ENCODE measurements around the gene ANP32A. TPM values are rescaled to one million over a fixed set of nuclear protein-coding genes. Genes with fewer than 3 reads are reported as not detected.

The ANP32A gene
- total RNA-seq, 1 donor from 2014 or later = 65.2 TPM

DNA sequence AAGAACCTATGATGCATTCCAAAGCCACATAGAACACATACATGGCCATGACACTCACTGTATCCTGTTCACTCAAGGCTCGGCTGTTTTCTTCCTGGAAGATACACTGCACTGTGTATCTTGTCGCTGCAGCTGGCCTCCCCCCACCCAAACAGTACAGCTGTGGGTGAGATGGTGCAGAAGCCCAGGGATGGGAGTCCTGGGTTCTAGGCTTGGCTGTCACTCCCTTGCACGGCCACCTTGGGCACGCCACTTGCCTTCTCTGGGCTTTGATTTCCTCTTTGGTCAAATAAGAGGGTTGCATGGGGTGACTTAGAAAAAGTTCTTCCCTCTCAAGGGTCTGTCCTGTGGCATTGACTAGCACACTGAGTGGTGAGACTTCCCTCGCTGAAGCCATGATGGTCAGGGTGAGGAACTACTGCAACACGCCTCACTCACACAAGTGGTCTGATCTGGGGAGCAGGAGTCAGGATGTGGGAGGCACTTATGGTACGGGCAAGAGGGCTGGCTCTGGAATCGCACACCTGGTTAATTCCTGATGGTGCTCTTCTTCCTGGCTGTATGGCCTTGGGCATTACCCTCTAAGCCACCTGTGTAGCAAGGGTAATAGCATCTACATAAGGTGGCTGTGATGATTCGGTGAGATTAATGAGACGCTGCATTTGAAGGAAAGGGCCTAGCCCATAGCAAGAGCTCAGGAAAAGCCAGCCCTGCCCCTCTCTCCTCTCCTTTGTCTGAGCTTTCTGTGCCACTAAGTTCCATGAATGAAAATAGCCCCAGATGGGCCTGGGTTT lies 44.0 kb downstream of the ANP32A start:
- H3K36me3 ChIP-seq (ENCODE audit: control insufficient read depth in 3 of 3, insufficient read depth in 3 of 3, low read length in 3 of 3) = peaks cover 18 to 27% (median 22%) of the 10 kb centered on the region in 3 donors
- H3K27me3 ChIP-seq (ENCODE audit: control insufficient read depth in 3 of 3, insufficient read depth in 3 of 3, low read length in 3 of 3) = no peaks in the 10 kb centered on the region
- H3K9ac ChIP-seq (ENCODE audit: low read depth in 1 of 3, low read length in 3 of 3) = no peak overlapping the region
- peak overlapping the region; percentile 80 for H3K27ac ChIP-seq (ENCODE audit: low read depth, low read length)
- H3K9me3 ChIP-seq (ENCODE audit: control insufficient read depth in 3 of 3, low read length in 3 of 3) = no peaks in the 10 kb centered on the region
- no peak overlapping the region for H3K4me3 ChIP-seq (ENCODE audit: low read length in 3 of 3)
- peaks cover 13 to 17% (median 15%) of the 10 kb centered on the region in 3 donors for H3K4me1 ChIP-seq (ENCODE audit: control insufficient read depth in 3 of 3, insufficient read depth in 3 of 3, low read length in 3 of 3)

DNA sequence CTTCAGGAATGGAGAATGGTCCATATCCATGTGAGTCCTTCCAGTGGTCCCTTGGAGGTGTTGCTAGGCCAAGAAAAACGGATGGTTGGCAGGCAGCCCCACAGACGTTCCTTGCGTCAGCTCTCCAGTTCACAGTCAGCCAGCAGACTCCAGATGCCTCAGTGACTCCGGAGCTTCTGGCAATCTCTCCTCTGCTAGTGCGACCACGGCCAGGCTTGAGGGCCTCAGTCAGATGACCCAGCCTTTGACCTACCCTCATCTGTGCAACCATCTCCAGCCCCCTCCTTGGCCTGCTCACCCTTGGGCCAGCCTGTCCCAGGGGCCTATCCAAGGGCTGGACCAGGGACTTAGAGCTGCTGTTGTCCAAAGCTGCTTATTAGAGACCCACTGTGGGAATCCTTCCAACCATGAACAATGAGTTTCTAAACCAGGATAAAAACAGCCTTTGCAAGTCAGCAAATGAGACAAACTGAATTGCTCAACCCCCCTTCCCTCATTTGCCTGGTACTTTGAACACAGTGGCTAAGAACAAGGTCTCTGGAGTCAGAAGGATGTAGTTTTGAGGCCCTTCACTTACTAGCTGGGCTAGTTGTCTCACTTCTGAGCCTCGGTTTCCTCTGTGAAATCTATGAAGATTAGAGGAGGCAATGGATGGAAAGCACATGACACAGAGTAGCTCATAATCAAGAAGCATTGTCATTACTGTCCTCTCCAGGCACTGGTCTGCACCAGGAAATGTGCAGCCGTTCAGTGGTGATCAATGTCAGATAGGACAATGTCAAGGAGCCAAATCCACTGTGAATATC lies 44.8 kb downstream of the ANP32A start:
- Histone ChIP-seq H3K36me3 (ENCODE audit: control insufficient read depth in 3 of 3, insufficient read depth in 3 of 3, low read length in 3 of 3) (peaks cover 18 to 25% (median 22%) of the 10 kb centered on the region in 3 donors), H3K9me3 (ENCODE audit: control insufficient read depth in 3 of 3, low read length in 3 of 3) (no peaks in the 10 kb centered on the region), H3K4me3 (ENCODE audit: low read length in 3 of 3) (no peak overlapping the region), H3K27ac (ENCODE audit: low read depth, low read length) (peak overlapping the region; percentile 80), H3K27me3 (ENCODE audit: control insufficient read depth in 3 of 3, insufficient read depth in 3 of 3, low read length in 3 of 3) (no peaks in the 10 kb centered on the region), H3K9ac (ENCODE audit: low read depth in 1 of 3, low read length in 3 of 3) (no peak overlapping the region), H3K4me1 (ENCODE audit: control insufficient read depth in 3 of 3, insufficient read depth in 3 of 3, low read length in 3 of 3) (peaks cover 13 to 17% (median 15%) of the 10 kb centered on the region in 3 donors)

DNA sequence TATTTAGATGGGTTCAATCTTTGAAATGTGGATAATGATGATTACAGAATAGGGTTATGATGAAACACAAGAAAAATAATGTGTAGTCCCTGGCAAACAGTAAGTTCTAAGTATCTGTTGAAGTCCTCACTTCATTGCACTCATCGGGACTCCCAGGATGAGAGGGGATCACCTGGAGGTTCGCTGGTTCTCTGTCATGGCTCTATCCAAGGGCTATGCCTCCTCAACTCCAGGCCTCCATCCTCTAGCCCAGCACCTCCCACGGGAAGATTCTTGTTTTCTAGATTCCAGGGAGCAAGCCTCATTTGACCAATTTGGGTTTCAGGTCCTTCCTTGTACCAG lies 45.5 kb downstream of the ANP32A start:
- no peaks in the 10 kb centered on the region for H3K9me3 ChIP-seq (ENCODE audit: control insufficient read depth in 3 of 3, low read length in 3 of 3)
- peak overlapping the region; percentile 80 for H3K27ac ChIP-seq (ENCODE audit: low read depth, low read length)
- H3K4me3 ChIP-seq (ENCODE audit: low read length in 3 of 3) = no peak overlapping the region
- H3K4me1 ChIP-seq (ENCODE audit: control insufficient read depth in 3 of 3, insufficient read depth in 3 of 3, low read length in 3 of 3) = peaks cover 13 to 17% (median 15%) of the 10 kb centered on the region in 3 donors
- H3K36me3 ChIP-seq (ENCODE audit: control insufficient read depth in 3 of 3, insufficient read depth in 3 of 3, low read length in 3 of 3) = peaks cover 16 to 19% (median 16%) of the 10 kb centered on the region in 3 donors
- H3K9ac ChIP-seq (ENCODE audit: low read depth in 1 of 3, low read length in 3 of 3) = no peak overlapping the region
- no peaks in the 10 kb centered on the region for H3K27me3 ChIP-seq (ENCODE audit: control insufficient read depth in 3 of 3, insufficient read depth in 3 of 3, low read length in 3 of 3)

DNA sequence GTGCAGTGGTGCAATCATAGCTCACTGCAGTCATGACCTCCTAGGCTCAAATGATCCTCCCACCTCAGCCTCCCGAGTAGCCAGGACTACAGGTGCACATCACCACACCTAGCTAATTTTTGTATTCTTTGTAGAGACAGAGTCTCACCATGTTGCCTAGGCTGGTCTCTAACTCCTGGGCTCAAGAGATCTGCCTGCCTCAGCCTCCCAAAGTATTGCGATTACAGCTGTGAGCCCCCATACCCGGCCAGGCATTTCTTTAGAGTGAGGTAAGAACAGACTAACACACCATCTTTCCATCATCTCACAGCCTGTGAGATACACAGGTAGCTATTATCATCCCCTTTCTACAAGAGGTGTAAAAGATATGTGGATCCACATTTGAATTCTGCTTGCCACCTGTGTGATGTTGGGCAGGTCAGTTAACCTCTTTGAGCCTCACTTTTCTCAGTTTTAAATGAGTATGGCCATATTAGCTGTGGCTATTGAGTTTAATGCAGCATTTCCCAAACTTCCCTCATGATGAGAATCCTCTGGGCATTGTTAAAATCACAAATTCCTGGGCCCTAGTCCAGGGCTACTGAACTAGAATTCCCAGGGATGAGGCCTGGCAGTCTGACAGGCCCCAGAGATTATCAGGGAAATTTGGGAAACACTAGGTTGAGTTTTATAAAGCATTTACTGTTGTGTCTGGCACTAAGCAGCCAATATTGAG lies 46.0 kb downstream of the ANP32A start:
- Histone ChIP-seq H3K36me3 (ENCODE audit: control insufficient read depth in 3 of 3, insufficient read depth in 3 of 3, low read length in 3 of 3) (peaks cover 12 to 16% (median 14%) of the 10 kb centered on the region in 3 donors), H3K27me3 (ENCODE audit: control insufficient read depth in 3 of 3, insufficient read depth in 3 of 3, low read length in 3 of 3) (no peaks in the 10 kb centered on the region), H3K9ac (ENCODE audit: low read depth in 1 of 3, low read length in 3 of 3) (no peak overlapping the region), H3K4me1 (ENCODE audit: control insufficient read depth in 3 of 3, insufficient read depth in 3 of 3, low read length in 3 of 3) (peaks cover 13 to 17% (median 15%) of the 10 kb centered on the region in 3 donors), H3K9me3 (ENCODE audit: control insufficient read depth in 3 of 3, low read length in 3 of 3) (no peaks in the 10 kb centered on the region), H3K27ac (ENCODE audit: low read depth, low read length) (peak overlapping the region; percentile 80), H3K4me3 (ENCODE audit: low read length in 3 of 3) (no peak overlapping the region)

DNA sequence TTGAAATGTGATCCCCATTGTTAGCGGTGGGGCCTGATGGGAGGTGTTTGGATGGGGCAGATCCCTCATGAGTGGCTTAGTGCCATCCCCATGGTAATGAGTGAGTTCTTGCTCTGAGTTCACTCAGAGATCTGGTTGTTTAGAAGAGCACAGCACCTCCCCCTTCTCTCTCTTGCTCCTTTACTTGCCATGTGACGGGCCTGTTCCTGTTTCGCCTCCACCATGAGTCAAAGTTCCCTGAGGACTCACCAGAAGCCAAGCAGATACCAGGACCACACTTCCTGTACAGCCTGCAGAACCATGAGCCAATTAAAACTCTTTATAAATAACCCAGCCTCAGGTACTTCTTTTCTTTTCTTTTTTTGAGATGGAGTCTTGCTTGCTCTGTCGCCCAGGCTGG lies 46.6 kb downstream of the ANP32A start:
- H3K27ac ChIP-seq (ENCODE audit: low read depth, low read length) = peak overlapping the region; percentile 80
- H3K4me1 ChIP-seq (ENCODE audit: control insufficient read depth in 3 of 3, insufficient read depth in 3 of 3, low read length in 3 of 3) = peaks cover 13 to 17% (median 15%) of the 10 kb centered on the region in 3 donors
- peaks cover 8 to 11% (median 9%) of the 10 kb centered on the region in 3 donors for H3K36me3 ChIP-seq (ENCODE audit: control insufficient read depth in 3 of 3, insufficient read depth in 3 of 3, low read length in 3 of 3)
- H3K27me3 ChIP-seq (ENCODE audit: control insufficient read depth in 3 of 3, insufficient read depth in 3 of 3, low read length in 3 of 3) = no peaks in the 10 kb centered on the region
- no peaks in the 10 kb centered on the region for H3K9me3 ChIP-seq (ENCODE audit: control insufficient read depth in 3 of 3, low read length in 3 of 3)
- H3K4me3 ChIP-seq (ENCODE audit: low read length in 3 of 3) = no peak overlapping the region
- H3K9ac ChIP-seq (ENCODE audit: low read depth in 1 of 3, low read length in 3 of 3) = no peak overlapping the region

DNA sequence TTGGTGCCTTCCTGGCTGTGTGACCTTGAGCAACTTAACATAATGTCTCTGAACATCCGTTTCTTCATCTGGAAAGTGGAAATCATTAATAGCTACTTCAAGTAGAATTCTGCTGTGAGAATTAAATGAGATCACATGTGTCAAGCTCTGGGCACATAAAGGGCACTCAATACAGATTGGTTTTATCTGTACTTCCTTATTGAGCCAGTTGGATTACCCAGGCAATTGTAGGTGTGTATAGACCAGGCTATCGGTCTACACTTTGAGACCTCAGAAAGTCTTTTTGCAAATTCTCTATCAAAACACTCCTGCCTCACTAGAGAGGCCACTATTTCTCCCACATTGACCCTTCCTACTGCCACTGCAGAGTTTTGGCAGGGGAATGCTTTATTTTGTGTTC lies 47.7 kb downstream of the ANP32A start:
- no peaks in the 10 kb centered on the region for H3K27me3 ChIP-seq (ENCODE audit: control insufficient read depth in 3 of 3, insufficient read depth in 3 of 3, low read length in 3 of 3)
- no peak overlapping the region for H3K4me3 ChIP-seq (ENCODE audit: low read length in 3 of 3)
- H3K9ac ChIP-seq (ENCODE audit: low read depth in 1 of 3, low read length in 3 of 3) = no peak overlapping the region
- H3K36me3 ChIP-seq (ENCODE audit: control insufficient read depth in 3 of 3, insufficient read depth in 3 of 3, low read length in 3 of 3) = peaks cover 3 to 5% (median 4%) of the 10 kb centered on the region in 3 donors
- H3K27ac ChIP-seq (ENCODE audit: low read depth, low read length) = no peak overlapping the region
- H3K9me3 ChIP-seq (ENCODE audit: control insufficient read depth in 3 of 3, low read length in 3 of 3) = no peaks in the 10 kb centered on the region
- H3K4me1 ChIP-seq (ENCODE audit: control insufficient read depth in 3 of 3, insufficient read depth in 3 of 3, low read length in 3 of 3) = peaks cover 13 to 17% (median 15%) of the 10 kb centered on the region in 3 donors

DNA sequence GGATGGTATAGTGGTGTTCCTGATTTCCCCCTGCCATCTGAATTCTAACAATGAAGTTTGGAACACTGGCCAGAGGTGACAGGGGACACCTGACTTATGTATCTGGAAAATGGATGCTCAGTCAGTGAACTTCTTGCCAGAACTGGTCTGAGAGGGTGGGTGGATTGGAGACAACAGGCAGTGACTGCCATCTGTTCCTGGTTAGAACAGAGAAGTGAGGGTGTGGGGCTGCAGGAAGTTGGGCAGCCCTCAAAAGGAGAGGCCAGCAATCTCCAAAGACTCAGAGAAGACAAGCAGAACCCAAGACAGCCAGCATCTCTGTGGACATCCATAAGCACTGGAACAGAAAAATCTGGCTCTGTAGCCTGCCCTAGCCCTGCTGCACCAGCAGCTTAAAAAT lies 50.5 kb downstream of the ANP32A start:
- Histone ChIP-seq H3K27me3 (ENCODE audit: control insufficient read depth in 3 of 3, insufficient read depth in 3 of 3, low read length in 3 of 3) (no peaks in the 10 kb centered on the region), H3K36me3 (ENCODE audit: control insufficient read depth in 3 of 3, insufficient read depth in 3 of 3, low read length in 3 of 3) (no peaks in the 10 kb centered on the region), H3K4me3 (ENCODE audit: low read length in 3 of 3) (no peak overlapping the region), H3K4me1 (ENCODE audit: control insufficient read depth in 3 of 3, insufficient read depth in 3 of 3, low read length in 3 of 3) (peaks cover 1 to 4% (median 3%) of the 10 kb centered on the region in 3 donors), H3K9ac (ENCODE audit: low read depth in 1 of 3, low read length in 3 of 3) (no peak overlapping the region), H3K27ac (ENCODE audit: low read depth, low read length) (no peak overlapping the region), H3K9me3 (ENCODE audit: control insufficient read depth in 3 of 3, low read length in 3 of 3) (no peaks in the 10 kb centered on the region)

DNA sequence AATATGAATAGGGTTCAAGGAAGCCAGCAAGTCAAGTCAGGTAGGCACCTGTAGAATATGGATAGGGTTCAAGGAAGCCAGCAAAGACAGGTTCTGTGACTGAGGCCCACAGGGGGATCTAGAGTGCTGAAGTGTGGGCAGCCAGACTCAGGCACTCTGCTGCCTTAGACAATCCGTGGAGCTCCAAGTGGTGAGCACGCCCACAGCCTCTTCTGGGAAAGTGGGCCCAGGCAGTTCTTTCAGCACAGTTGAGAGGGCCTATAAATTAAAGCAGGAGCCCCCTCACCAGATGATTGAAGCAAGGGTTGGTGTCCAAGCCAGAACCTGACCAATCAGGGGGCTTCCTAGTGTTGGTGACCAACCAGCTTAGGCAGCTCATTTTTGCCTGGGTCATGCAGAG lies 51.0 kb downstream of the ANP32A start:
- Histone ChIP-seq H3K9ac (ENCODE audit: low read depth in 1 of 3, low read length in 3 of 3) (no peak overlapping the region), H3K4me1 (ENCODE audit: control insufficient read depth in 3 of 3, insufficient read depth in 3 of 3, low read length in 3 of 3) (peaks cover 0 to 3% (median 2%) of the 10 kb centered on the region in 3 donors), H3K4me3 (ENCODE audit: low read length in 3 of 3) (no peak overlapping the region), H3K36me3 (ENCODE audit: control insufficient read depth in 3 of 3, insufficient read depth in 3 of 3, low read length in 3 of 3) (no peaks in the 10 kb centered on the region), H3K9me3 (ENCODE audit: control insufficient read depth in 3 of 3, low read length in 3 of 3) (no peaks in the 10 kb centered on the region), H3K27me3 (ENCODE audit: control insufficient read depth in 3 of 3, insufficient read depth in 3 of 3, low read length in 3 of 3) (no peaks in the 10 kb centered on the region), H3K27ac (ENCODE audit: low read depth, low read length) (no peak overlapping the region)

DNA sequence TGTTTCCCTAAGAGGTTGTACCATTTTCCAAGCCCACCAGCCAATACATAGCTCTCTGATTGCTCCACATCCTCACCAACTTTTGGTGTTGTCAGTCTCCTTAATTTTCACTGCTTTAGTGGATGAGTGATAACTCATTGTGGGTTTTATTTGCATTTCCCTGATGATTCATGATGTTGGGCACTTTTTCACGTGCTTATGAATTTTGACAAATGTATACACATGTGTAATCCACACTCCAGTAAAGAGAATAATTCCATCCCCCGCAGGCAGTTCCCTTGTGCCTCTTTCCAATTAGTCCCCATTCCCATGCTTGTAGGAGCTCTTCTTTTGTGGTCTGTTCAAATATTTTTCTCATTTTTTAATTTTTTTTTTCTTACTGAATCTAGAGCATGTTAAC lies 52.4 kb downstream of the ANP32A start:
- no peaks in the 10 kb centered on the region for H3K27me3 ChIP-seq (ENCODE audit: control insufficient read depth in 3 of 3, insufficient read depth in 3 of 3, low read length in 3 of 3)
- peaks cover 0 to 3% (median 0%) of the 10 kb centered on the region in 3 donors for H3K4me1 ChIP-seq (ENCODE audit: control insufficient read depth in 3 of 3, insufficient read depth in 3 of 3, low read length in 3 of 3)
- H3K9me3 ChIP-seq (ENCODE audit: control insufficient read depth in 3 of 3, low read length in 3 of 3) = no peaks in the 10 kb centered on the region
- no peak overlapping the region for H3K27ac ChIP-seq (ENCODE audit: low read depth, low read length)
- H3K4me3 ChIP-seq (ENCODE audit: low read length in 3 of 3) = no peak overlapping the region
- no peak overlapping the region for H3K9ac ChIP-seq (ENCODE audit: low read depth in 1 of 3, low read length in 3 of 3)
- no peaks in the 10 kb centered on the region for H3K36me3 ChIP-seq (ENCODE audit: control insufficient read depth in 3 of 3, insufficient read depth in 3 of 3, low read length in 3 of 3)

All from skeletal muscle tissue (tissue), 4 donors.